ENCODE data around the gene C1QTNF8. TPM values are rescaled to one million over a fixed set of nuclear protein-coding genes. Genes with fewer than 3 reads are reported as not detected.

C1QTNF8 gene
- total RNA-seq, 4 donors from 2014 or later: not detected

DNA sequence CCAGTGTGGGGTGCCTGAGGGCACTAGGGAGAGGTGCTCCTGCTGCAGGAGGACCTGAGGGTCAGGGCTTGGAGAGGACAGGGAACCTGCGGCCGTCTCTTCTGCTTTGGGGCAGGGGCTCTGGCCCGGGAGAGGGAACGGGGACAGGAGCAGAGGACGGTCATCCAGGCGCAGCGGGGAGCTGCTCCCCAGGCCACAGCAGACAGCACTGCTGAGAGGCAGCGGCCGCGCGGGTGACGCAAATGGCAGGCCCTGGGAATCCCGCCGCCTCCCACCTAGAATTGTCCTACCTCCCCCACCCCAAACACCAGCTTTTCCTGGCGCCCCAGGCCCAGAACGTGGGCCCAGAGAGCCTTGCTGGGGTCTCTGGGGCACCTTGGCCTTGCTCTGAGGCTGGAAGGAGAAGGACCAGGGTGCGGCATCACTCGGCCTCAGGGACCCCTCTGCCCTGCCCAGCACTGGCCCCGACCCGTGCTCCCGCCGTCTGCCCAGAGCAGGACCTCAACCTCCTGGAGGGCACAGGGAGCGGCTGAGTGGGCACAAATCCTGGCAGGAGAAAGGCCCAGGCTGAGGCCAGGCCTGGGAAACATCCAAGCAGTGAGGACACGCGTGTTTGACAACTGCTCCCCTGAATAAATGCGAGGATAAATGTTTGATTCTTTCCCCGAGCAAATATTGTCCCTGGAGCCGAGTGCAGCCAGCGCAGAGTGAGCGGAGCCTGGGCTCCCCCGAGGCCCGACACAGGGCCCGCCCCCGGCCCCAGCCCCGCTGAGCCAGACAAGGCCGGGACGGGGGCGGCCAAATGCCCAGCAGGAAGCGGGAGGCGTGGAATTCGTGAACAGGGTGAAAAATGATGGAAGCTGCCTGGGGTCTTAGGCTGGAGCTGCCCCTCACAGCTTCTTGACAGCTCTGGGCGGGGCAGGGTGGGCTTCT, 15.0 kb downstream of the C1QTNF8 start:
- WGBS: 13% methylated on average over 6 of the region's 42 CpGs
- Histone ChIP-seq H3K27ac (replicated peaks in 1 of 4) (no peak overlapping the region), H3K36me3 (no peaks in the 10 kb centered on the region), H3K4me1 (peaks cover 0 to 9% (median 4%) of the 10 kb centered on the region in 4 donors), H3K27me3 (peaks cover 0 to 100% (median 33%) of the 10 kb centered on the region in 4 donors), H3K4me3 (no peak overlapping the region), H3K9me3 (peaks cover 0 to 27% (median 23%) of the 10 kb centered on the region in 4 donors)
- no peak for DNase-seq (ENCODE audit: extremely low spot score)
- no peak for TF ChIP-seq EP300 (IDR thresholded peaks at IDR 0.05)
- TF ChIP-seq POLR2A (IDR thresholded peaks at IDR 0.05; ENCODE audit: low read depth): no peak
- TF ChIP-seq, protein P1, sequence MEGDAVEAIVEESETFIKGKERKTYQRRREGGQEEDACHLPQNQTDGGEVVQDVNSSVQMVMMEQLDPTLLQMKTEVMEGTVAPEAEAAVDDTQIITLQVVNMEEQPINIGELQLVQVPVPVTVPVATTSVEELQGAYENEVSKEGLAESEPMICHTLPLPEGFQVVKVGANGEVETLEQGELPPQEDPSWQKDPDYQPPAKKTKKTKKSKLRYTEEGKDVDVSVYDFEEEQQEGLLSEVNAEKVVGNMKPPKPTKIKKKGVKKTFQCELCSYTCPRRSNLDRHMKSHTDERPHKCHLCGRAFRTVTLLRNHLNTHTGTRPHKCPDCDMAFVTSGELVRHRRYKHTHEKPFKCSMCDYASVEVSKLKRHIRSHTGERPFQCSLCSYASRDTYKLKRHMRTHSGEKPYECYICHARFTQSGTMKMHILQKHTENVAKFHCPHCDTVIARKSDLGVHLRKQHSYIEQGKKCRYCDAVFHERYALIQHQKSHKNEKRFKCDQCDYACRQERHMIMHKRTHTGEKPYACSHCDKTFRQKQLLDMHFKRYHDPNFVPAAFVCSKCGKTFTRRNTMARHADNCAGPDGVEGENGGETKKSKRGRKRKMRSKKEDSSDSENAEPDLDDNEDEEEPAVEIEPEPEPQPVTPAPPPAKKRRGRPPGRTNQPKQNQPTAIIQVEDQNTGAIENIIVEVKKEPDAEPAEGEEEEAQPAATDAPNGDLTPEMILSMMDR (IDR thresholded peaks at IDR 0.05): no peak
- no peak for TF ChIP-seq POLR2AphosphoS5 (IDR thresholded peaks at IDR 0.05)
- intact Hi-C loops (cut with DNase I): no loop called here

DNA sequence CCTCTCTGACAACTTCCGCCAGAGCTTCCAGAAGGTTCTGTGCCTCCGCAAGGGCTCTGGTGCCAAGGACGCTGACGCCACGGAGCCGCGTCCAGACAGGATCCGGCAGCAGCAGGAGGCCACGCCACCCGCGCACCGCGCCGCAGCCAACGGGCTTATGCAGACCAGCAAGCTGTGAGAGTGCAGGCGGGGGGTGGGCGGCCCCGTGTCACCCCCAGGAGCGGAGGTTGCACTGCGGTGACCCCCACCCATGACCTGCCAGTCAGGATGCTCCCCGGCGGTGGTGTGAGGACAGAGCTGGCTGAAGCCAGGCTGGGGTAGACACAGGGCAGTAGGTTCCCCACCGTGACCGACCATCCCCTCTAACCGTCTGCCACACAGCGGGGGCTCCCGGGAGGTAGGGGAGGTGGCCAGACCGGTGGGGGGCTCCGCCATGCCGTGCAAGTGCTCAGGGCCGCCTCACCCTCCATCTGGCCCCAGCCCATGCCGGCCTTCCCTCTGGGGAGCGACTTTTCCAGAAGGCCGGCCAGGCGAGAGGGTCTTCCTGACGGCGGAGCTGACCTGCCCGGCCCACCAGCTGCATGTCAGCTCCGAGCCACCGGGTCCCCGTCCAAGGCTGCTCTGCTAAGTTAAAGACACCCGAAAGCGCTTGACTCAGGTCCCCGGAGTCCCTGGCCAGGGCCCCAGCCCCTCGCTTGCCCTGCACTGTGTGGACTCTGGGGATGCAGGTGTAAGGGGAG, 16.1 kb downstream of the C1QTNF8 start:
- Histone ChIP-seq H3K27ac (replicated peaks in 1 of 4) (no peak overlapping the region), H3K27me3 (peaks cover 0 to 99% (median 32%) of the 10 kb centered on the region in 4 donors), H3K4me1 (peaks cover 0 to 9% (median 4%) of the 10 kb centered on the region in 4 donors), H3K9me3 (peaks cover 0 to 16% (median 12%) of the 10 kb centered on the region in 4 donors), H3K4me3 (no peak overlapping the region), H3K36me3 (no peaks in the 10 kb centered on the region)
- intact Hi-C loops (cut with DNase I): no loop called here
- 75% methylated on average over 20 of the region's 45 CpGs for WGBS
- no peak for DNase-seq (ENCODE audit: extremely low spot score)
- TF ChIP-seq POLR2A (IDR thresholded peaks at IDR 0.05; ENCODE audit: low read depth) (no peak), EP300 (IDR thresholded peaks at IDR 0.05) (no peak)
- TF ChIP-seq, protein P1 (IDR thresholded peaks at IDR 0.05): no peak

DNA sequence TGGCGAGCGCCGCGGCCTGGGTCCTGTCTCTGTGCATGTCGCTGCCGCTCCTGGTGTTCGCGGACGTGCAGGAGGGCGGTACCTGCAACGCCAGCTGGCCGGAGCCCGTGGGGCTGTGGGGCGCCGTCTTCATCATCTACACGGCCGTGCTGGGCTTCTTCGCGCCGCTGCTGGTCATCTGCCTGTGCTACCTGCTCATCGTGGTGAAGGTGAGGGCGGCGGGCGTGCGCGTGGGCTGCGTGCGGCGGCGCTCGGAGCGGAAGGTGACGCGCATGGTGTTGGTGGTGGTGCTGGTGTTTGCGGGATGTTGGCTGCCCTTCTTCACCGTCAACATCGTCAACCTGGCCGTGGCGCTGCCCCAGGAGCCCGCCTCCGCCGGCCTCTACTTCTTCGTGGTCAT, 16.7 kb downstream of the C1QTNF8 start:
- no peak overlapping the region for H3K27ac ChIP-seq (replicated peaks in 1 of 4)
- no peak for DNase-seq (ENCODE audit: extremely low spot score)
- H3K4me3 ChIP-seq: no peak overlapping the region
- H3K27me3 ChIP-seq: peaks cover 0 to 99% (median 31%) of the 10 kb centered on the region in 4 donors
- TF ChIP-seq POLR2AphosphoS5 (IDR thresholded peaks at IDR 0.05) (no peak), EP300 (IDR thresholded peaks at IDR 0.05) (no peak)
- TF ChIP-seq, protein P1 (IDR thresholded peaks at IDR 0.05): no peak
- intact Hi-C loops (cut with DNase I): no loop called here
- peaks cover 0 to 9% (median 6%) of the 10 kb centered on the region in 4 donors for H3K9me3 ChIP-seq
- no peaks in the 10 kb centered on the region for H3K36me3 ChIP-seq
- peaks cover 0 to 9% (median 4%) of the 10 kb centered on the region in 4 donors for H3K4me1 ChIP-seq
- 94% methylated on average over 34 of the region's 43 CpGs for WGBS

DNA sequence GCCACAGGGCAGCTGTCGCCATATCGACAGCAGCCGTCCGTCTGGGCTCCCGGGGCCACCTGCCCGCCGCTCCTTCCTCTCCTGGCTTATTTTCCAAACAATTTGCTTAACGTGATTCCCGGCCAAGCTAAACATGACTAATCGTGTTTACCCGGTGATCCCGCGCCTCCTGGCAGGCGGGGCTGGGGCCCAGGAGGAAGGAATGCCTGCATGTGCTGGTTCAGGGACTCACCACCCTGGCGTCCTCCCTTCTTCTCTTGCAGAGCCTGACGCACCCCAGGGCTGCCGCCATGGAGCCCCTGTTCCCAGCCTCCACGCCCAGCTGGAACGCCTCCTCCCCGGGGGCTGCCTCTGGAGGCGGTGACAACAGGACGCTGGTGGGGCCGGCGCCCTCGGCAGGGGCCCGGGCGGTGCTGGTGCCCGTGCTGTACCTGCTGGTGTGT, 17.4 kb downstream of the C1QTNF8 start:
- H3K4me3 ChIP-seq: no peak overlapping the region
- H3K36me3 ChIP-seq: no peaks in the 10 kb centered on the region
- 46% methylated on average over 7 of the region's 28 CpGs for WGBS
- TF ChIP-seq EP300 (IDR thresholded peaks at IDR 0.05) (no peak), POLR2A (IDR thresholded peaks at IDR 0.05; ENCODE audit: low read depth) (no peak), POLR2AphosphoS5 (IDR thresholded peaks at IDR 0.05) (no peak)
- TF ChIP-seq, protein P1 (IDR thresholded peaks at IDR 0.05): no peak
- H3K4me1 ChIP-seq: peaks cover 0 to 9% (median 4%) of the 10 kb centered on the region in 4 donors
- H3K27me3 ChIP-seq: peaks cover under 1 to 99% (median 34%) of the 10 kb centered on the region in 4 donors
- DNase-seq (ENCODE audit: extremely low spot score): no peak
- no peak overlapping the region for H3K27ac ChIP-seq (replicated peaks in 1 of 4)
- peaks cover 0 to 2% (median 0%) of the 10 kb centered on the region in 4 donors for H3K9me3 ChIP-seq
- intact Hi-C loops (cut with DNase I): no loop called here

All from esophagus muscularis mucosa (tissue), 4 donors.